SH-SY5Y (cell line): ENCODE results near the gene SUGCT.
A peak's percentile ranks its signal among the peaks of the same experiment; 100 is the strongest.

ENCODE experiments used
- GATA2 ChIP-seq: IDR thresholded peaks from 2 replicates; pipeline ENCODE4 v1.6.1; 2011; ENCODE audit warnings: mild to moderate bottlenecking, low read depth, low read length
- GATA3 ChIP-seq: IDR thresholded peaks from 2 replicates; pipeline ENCODE4 v1.6.1; 2011; ENCODE audit warnings: low read depth, mild to moderate bottlenecking, low read length, moderate library complexity

The SUGCT gene

DNA sequence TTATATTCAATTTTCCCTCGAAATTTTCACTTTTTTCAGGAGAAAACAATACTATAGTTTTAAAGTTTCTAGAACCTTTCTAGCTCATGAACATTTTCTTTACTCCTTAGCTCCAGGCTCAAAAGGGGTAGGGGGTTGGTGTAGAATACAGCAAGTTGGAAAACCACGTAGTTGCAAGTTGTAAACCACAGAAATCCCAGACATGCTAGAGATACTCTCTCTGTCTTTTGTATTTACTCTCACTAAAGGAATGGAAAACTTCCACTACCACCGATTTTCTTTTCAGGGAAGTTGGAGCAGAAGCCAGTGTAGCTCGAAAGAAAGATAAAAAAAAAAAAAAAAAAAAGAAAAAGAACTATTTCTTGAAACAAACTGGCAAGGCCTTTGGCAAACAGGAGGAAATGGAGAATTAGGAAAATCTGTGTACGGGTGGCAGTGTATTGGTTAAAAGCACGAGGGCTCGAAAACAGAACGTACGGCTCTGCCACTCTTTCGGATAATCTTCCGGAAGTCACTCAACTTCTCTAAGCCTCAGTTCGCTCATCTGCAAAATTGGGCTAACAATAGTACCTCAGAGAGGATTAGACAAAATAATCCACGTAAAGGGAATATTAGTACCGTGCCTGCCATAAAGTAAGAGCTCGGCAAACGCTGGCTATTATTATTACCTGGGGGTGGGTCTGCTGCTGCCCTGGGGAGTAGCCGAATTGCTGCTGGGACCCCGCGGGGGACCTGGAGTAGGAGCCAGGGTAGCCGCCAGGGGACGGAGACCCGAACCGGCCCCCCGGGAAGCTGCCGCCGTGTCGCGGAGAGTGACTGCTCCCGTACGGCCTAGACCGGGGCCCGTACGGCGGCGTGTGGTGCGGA is 1.0 kb upstream of the SUGCT start:
- TF ChIP-seq GATA2 (no peak), GATA3 (no peak)

DNA sequence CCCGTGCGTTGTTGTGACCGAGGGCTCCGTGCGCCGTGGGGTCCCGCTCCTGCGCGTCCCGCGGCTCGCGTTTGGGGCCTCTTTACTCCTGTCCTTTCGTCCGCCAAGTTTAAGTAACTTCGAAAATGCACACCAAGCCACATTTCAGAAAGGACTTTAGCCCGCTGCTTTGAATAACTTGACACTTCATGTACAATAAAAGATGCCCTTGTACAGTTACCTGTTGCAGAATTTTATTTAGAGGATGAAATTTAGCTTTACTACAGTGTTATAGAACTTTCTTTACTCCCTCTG is 459 bp downstream of the SUGCT start:
- TF ChIP-seq GATA3 (no peak), GATA2 (no peak)

DNA sequence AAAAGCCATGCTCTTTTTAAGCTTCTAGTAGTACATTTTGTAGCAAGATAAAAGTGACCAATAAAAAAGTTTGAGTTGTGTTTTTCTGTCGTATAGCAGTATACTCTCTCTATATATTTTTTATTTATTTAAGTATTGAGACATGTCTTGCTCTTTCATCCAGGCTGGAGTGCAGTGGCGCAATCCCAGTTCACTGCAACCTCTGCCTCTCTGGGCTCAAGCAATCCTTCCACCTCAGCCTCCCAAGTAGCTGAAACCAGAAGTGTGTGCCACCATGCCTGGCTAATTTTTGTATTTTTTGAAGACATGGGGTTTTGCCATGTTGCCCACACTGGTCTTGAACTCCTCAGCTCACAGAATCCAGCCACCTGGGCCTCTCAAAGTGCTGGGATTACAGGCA is 2.8 kb downstream of the SUGCT start:
- no peak for TF ChIP-seq GATA2
- no peak for TF ChIP-seq GATA3

DNA sequence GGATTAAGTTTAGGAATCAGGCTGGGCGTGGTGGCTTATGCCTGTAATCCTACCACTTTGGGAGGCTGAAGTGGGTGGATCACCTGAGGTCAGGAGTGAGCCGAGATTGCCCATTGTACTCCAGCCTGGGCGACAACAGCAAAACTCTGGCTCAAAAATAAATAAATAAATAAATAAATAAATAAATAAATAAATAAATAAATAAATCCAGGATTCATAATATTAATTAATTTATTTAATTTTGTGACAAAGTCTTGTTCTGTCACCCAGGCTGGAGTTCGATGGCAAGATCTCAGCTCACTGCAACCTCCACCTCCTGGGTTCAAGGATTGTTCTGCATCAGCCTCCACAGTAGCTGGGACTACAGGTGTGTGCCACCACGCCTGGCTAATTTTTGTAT is 4.2 kb downstream of the SUGCT start:
- TF ChIP-seq GATA2 (no peak), GATA3 (no peak)

DNA sequence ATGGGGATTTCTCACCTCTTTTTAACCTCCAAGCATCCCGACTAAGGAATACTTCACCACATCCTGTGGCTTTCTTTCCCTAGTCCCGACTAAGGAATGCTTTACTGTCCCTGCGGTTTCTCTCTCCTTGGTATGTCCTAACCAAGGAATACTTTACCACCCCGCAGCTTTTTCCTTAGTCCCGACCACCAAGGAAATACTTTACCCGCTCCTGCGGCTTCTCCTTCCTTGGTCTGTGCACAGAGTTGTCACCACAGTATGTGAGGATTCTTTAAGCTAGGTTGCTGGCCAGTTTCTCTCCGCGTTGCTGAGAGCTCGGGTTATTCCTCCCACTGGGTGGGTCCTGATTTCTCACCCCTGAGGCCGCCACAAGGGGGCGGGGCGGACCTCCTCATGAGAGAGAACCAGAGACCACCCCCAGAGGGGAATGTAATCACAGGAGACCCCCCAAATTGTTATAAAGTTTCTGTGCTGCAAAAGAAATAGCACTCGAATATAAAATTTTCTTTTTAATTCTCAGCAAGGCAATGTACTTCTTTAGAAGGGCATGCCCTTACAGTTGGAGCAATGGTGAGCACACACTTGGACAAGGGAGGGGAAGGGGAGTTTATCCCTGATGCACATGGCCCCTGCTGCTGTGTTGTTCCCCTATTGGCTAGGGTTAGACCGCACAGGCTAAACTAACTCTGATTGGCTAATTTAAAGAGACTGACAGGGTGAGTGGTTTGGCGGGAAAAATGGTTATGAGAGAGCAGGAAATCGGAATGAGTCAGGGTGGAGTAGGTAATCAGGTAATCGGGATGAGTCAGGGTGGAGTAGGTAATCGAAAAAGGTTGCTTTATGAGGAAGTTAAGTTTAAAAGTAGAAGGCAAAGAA is 12.8 kb downstream of the SUGCT start:
- no peak for TF ChIP-seq GATA2
- no peak for TF ChIP-seq GATA3

DNA sequence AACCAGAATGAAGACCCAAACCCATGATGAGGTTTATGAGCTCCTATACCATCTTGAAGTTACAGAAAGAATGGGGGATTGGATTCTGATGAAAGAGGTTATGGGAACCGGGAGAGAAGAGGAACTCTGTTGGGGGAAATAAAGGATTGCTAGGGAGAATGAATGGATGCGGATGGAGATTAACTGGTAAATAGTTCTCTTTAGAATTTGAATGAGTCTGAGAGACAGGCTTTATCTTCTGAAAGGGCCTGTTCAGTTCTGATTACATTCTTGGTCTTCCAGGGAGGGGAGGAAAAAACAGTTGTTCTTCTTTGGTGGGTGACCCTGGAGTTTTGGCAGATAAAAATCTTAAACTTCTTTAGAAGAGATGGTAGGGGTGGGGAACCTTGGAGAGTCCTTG is 13.9 kb downstream of the SUGCT start:
- no peak for TF ChIP-seq GATA3
- TF ChIP-seq GATA2: no peak

DNA sequence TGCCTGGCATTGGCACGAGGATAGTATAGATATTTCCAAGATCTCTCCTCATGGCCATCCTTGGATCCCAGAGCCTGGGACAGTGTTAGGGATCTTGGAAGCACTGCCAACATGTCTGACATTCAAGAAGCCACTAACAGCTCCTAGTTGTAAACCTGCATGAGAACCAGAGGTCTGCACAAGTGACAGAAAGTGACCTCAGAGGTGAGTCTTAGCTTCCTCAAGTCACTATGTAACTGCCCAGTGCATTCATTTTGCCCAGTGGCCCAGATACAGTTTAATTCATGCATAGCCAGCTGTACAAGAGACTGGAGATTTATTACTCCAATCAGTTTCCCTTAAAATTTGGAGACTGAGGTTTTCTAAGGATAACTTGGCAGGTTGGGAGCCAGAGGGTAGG is 16.7 kb downstream of the SUGCT start:
- TF ChIP-seq GATA3: no peak
- TF ChIP-seq GATA2: no peak

DNA sequence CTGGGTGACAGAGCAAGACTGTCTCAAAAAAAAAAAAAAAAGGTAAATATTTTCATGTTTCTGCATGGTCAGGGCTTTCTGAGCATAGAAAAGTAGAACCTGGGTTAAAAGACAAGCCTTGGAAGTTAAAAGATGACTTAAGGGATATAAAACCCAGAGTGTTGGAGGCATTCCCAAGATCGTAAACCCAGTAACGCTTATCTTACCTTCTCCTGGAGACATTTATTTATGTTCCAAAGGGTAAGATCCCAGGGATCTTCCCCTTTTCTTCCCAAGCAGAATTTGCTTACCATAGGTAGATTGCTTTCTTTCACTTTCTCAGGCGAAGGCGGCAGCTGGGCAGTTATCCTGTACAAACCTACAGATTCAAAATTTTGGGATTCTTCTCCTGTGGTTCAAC is 22.2 kb downstream of the SUGCT start:
- TF ChIP-seq GATA3 (no peak), GATA2 (no peak)

DNA sequence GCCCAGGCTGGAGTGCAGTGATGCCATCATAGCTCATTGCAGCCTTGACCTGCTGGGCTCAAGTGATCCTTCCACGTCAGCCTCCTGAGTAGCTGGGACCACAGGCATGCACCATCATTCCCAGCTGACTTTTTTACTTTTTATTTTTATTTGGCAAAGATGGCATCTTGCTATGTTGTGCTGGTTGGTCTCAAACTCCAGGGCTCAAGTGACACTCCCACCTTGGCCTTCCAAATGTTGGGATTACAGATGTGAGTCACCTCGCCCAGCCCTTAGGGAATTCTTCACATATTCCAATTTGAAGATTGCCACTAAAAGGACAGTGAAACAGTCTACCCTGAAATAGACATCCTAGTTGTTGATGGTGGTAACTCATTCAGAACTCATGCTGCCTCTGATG is 27.7 kb downstream of the SUGCT start:
- TF ChIP-seq GATA2 (no peak), GATA3 (no peak)

DNA sequence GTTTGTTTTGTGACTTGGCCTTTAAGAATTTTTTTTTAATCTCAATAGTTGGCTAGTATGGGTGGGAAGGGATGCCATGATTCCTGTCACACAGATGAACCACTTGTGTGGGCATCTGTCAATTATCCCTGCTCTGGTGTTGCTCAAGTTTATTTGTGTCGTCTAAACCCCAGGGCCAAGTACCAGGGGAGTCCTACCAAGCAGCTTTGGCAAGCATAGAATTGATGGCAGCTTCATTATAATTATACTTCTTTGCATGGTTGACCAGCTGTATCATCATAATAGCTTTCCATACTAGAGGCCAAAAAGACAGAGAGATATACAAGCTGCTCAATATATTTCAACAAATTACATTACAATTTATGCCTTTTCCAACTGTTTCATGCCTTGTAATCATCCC is 30.4 kb downstream of the SUGCT start:
- TF ChIP-seq GATA2 (no peak), GATA3 (no peak)

DNA sequence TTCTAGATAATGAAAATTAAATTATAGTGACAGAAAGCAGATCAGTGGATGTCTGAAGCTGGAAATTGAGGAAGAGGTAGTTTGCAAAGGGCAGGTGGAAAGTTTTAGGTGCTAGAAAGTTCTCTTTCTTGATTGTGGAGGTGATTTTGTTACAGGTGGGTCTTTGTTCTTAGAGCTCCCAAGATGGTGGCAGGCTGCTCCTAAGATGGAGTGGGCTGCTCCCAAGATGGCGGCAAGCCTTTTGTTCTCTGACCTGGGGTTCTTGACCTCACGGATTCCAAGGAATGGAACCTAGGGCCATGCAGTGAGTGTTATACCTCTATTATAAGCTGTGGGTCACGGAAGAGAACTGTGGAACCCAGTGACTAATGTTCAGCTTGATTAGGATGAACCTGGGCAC is 32.5 kb downstream of the SUGCT start:
- TF ChIP-seq GATA3: no peak
- TF ChIP-seq GATA2: no peak

DNA sequence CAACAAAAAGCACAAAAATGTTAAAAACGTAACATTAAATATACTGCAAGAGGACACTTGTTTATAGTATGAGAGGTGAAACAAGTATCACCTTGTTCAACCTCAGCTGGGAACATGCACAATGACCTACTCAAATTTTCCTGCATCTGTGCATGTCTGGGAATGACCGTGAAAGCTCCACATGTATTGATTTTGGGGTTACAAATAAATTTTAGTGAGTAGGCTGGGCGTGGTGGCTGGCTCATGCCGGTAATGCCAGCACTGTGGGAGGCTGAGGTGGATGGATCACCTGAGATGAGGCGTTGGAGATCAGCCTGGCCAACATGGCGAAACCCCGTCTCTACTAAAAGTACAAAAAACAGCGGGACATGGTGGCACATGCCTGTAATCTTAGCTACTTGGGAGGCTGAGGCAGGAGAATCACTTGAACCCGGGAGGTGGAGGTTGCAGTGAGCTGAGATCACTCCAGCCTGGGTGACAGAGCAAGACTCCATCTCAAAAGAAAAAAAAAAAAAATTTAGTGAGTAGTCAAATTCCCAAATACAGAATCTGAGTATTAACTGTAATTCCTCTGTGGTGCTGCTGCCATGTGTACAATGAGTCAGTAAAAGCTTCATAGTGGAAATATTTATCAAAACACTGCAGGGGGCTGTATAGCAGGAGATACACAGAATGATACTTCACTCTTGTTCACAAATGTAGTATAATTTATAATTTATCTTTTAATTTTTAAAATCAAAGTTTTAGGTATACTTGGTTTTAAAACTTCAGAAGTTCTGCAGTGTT is 41.1 kb downstream of the SUGCT start:
- TF ChIP-seq GATA2 (no peak), GATA3 (no peak)

DNA sequence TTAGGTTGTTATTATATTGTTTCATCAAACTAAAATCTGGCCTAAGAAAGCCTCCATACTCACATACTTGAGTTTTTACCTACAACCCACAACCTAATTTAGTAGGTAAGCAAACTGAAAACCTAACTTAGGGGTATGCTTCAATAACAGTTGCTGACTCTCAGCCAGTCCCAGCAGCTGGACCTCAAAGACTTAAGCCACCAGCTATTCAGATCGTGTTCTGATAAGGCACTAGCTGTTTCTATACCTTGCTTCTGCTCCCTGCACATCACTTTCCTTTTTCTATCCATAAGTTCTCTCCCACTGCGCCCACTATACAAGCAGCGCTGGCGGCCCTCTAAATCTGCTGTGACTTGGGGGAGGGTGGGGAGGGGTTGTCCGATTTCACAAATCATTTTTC is 42.3 kb downstream of the SUGCT start:
- TF ChIP-seq GATA3 (peak; percentile 45), GATA2 (peak; percentile 69)

DNA sequence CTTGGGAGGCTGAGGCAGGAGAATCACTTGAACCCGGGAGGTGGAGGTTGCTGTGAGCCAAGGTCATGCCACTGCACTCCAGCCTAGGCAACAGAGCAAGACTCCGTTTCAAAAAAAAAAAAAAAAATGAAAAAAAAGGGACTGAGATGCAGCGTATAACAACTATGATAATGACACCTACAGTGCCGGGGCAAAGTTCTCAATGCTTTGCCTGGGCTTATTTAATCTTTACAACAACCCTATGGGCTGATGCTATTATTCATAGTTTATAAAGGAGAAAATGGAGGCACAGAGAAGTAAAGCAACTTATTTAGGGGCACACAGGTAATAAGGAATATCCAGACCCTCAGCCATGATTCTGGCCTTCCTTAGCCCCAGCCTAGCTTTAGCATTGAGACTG is 47.6 kb downstream of the SUGCT start:
- TF ChIP-seq GATA2 (no peak), GATA3 (no peak)
